Panc1 (cell line): Measurements from ENCODE around the gene PCK2.

Experiments
- CTCF ChIP-seq: fragments of 450-650 bp; IDR thresholded peaks from 2 replicates; pipeline ENCODE4 v1.5.1; 2017; ENCODE audit warnings: mild to moderate bottlenecking
- POLR2AphosphoS5 ChIP-seq: IDR thresholded peaks from 2 replicates; pipeline ENCODE4 v1.6.1; 2012; ENCODE audit warnings: mild to moderate bottlenecking, low read depth, low read length, moderate library complexity

GRCh38 chr14:24137529-24138395 lies 43.7 kb downstream of the PCK2 start:
- TF ChIP-seq CTCF (no peak), POLR2AphosphoS5 (no peak; the same call in 1 of the 2 replicates)
